Measurements from ENCODE around the gene KCTD10.

DNA sequence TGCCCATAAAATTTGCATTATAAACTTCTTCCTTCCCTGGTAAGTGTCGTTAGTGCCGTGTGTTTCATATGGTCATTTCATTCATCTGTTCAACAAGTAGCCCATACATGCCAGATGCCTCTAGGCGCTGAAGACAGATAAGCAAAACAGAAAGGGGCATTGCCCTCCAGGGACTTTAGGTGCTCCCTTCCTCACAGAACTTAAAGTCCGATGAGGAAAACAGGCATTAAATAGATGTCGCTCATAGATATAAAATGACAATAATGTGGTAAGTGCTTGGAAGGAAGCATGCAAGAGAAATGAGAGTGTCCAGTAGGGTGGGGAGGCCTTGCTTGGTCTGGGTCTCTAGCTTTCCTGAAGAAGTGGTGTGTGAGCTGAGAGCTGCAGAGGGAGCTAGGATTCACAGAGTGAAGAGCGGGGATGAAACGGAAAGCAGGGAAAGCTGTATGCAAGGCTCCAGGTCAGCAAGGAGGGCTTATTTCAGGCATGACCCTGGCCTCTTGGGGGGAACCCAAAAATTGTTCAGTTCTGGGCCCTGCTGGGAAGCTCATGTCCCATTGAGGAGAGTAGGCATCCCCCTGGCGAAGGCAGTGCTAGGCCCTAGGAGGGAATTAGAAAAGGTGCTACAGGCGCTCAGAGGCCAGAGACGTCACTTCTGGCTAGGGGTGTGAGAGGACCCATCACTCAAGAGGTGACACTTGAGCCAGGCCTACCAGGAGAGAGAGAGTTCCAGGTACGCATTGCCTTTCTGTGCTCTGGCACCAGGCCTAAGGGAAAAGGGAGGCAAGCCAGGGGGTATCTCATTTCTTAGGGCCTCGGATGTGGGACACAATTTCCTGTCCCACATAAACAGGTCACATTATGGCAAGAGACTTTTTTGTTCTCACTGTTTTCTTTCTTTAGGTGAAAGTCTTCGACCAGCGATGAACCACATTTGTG, 12.2 kb upstream of the KCTD10 start:
- TF ChIP-seq, protein P1, sequence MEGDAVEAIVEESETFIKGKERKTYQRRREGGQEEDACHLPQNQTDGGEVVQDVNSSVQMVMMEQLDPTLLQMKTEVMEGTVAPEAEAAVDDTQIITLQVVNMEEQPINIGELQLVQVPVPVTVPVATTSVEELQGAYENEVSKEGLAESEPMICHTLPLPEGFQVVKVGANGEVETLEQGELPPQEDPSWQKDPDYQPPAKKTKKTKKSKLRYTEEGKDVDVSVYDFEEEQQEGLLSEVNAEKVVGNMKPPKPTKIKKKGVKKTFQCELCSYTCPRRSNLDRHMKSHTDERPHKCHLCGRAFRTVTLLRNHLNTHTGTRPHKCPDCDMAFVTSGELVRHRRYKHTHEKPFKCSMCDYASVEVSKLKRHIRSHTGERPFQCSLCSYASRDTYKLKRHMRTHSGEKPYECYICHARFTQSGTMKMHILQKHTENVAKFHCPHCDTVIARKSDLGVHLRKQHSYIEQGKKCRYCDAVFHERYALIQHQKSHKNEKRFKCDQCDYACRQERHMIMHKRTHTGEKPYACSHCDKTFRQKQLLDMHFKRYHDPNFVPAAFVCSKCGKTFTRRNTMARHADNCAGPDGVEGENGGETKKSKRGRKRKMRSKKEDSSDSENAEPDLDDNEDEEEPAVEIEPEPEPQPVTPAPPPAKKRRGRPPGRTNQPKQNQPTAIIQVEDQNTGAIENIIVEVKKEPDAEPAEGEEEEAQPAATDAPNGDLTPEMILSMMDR (IDR thresholded peaks at IDR 0.05; ENCODE audit: insufficient read depth, low read length): no peak
- TF ChIP-seq POLR2AphosphoS5 (IDR thresholded peaks at IDR 0.05; ENCODE audit: low read depth) (no peak), GABPA (IDR thresholded peaks at IDR 0.05; ENCODE audit: low read depth) (no peak), SPI1 (IDR thresholded peaks at IDR 0.05; ENCODE audit: borderline replicate concordance, low read depth) (no peak)
- TF ChIP-seq, protein P2, sequence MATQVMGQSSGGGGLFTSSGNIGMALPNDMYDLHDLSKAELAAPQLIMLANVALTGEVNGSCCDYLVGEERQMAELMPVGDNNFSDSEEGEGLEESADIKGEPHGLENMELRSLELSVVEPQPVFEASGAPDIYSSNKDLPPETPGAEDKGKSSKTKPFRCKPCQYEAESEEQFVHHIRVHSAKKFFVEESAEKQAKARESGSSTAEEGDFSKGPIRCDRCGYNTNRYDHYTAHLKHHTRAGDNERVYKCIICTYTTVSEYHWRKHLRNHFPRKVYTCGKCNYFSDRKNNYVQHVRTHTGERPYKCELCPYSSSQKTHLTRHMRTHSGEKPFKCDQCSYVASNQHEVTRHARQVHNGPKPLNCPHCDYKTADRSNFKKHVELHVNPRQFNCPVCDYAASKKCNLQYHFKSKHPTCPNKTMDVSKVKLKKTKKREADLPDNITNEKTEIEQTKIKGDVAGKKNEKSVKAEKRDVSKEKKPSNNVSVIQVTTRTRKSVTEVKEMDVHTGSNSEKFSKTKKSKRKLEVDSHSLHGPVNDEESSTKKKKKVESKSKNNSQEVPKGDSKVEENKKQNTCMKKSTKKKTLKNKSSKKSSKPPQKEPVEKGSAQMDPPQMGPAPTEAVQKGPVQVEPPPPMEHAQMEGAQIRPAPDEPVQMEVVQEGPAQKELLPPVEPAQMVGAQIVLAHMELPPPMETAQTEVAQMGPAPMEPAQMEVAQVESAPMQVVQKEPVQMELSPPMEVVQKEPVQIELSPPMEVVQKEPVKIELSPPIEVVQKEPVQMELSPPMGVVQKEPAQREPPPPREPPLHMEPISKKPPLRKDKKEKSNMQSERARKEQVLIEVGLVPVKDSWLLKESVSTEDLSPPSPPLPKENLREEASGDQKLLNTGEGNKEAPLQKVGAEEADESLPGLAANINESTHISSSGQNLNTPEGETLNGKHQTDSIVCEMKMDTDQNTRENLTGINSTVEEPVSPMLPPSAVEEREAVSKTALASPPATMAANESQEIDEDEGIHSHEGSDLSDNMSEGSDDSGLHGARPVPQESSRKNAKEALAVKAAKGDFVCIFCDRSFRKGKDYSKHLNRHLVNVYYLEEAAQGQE (IDR thresholded peaks at IDR 0.05; ENCODE audit: insufficient replicate concordance, low read depth): no peak

Data from HL-60 (cell line).